KMS-11 (cell line): Measurements from ENCODE around the gene ZNF621.

Source experiments
- H2AFZ ChIP-seq: fragments of 200-600 bp; sonication (generic); 2 replicates; pipeline ENCODE4 v1.6.1; 2016; ENCODE audit warnings: antibody characterized with exemption, mixed run types, low read depth
- H3K27ac ChIP-seq: fragments of 200-600 bp; sonication (generic); 2 replicates; pipeline ENCODE4 v1.6.1; 2016; ENCODE audit warnings: mild to moderate bottlenecking, mixed run types
- H3K27me3 ChIP-seq: fragments of 200-600 bp; sonication (generic); 2 replicates; pipeline ENCODE4 v1.6.1; 2017; ENCODE audit warnings: mild to moderate bottlenecking, low read depth, mixed run types, moderate library complexity; ENCODE audit not compliant: insufficient read depth
- H3K36me3 ChIP-seq: fragments of 200-600 bp; sonication (generic); 2 replicates; pipeline ENCODE4 v1.6.1; 2017; ENCODE audit warnings: mild to moderate bottlenecking, mixed run types; ENCODE audit not compliant: insufficient read depth
- H3K4me1 ChIP-seq: fragments of 200-600 bp; sonication (generic); 2 replicates; pipeline ENCODE4 v1.6.1; 2016; ENCODE audit warnings: mild to moderate bottlenecking, low read depth, mixed run types; ENCODE audit not compliant: poor library complexity, severe bottlenecking
- H3K4me2 ChIP-seq: fragments of 200-600 bp; sonication (generic); 2 replicates; pipeline ENCODE4 v1.7.0; 2016; ENCODE audit warnings: mild to moderate bottlenecking, mixed run types
- H3K4me3 ChIP-seq: fragments of 200-600 bp; sonication (generic); IDR thresholded peaks from 2 replicates; pipeline ENCODE4 v1.6.1; 2017; ENCODE audit warnings: low read depth, low read length, mixed read lengths; ENCODE audit not compliant: insufficient read depth
- H3K79me2 ChIP-seq: fragments of 200-600 bp; sonication (generic); 2 replicates; pipeline ENCODE4 v1.6.1; 2016; ENCODE audit warnings: low read depth, mixed run types; ENCODE audit not compliant: insufficient read depth
- H3K9ac ChIP-seq: fragments of 200-600 bp; sonication (generic); 2 replicates; pipeline ENCODE4 v1.6.1; 2016; ENCODE audit warnings: mild to moderate bottlenecking, mixed run types
- H4K20me1 ChIP-seq: fragments of 200-600 bp; sonication (generic); 2 replicates; pipeline ENCODE4 v1.6.1; 2016; ENCODE audit warnings: mild to moderate bottlenecking, mixed run types; ENCODE audit not compliant: insufficient read depth
- CTCF ChIP-seq: fragments of 200-600 bp; sonication (generic); conservative IDR thresholded peaks from 2 replicates; pipeline ENCODE4 v1.6.1; 2017; ENCODE audit warnings: low read depth, mild to moderate bottlenecking, antibody characterized with exemption, low read length, moderate library complexity, mixed read lengths

ZNF621 gene

DNA sequence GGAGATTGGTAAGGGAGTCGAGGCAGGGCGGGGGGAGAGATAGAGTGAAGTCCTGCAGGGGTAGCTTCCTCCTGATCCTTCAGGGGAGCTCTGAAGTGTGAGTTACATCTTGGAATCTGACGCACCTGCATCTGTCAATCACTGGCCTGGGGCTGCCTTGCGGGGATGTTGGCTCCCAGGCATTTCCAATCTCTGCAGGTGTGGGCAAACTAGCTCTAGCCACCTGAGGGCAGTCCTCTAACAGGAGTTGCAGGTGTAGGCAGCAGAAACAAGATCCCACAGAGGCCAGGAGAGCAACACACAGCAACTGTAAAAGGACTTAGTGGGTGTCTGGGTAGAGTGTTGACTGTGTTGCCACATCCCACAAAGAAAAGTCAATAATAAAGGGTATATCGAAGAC is 63.6 kb downstream of the ZNF621 start:
- H2AFZ ChIP-seq, result no peak overlapping the region
- no peak overlapping the region for H3K4me2 ChIP-seq
- H3K4me1 ChIP-seq, result no peaks in the 10 kb centered on the region
- TF ChIP-seq CTCF, result no peak
- H3K27me3 ChIP-seq, result no peaks in the 10 kb centered on the region
- no peaks in the 10 kb centered on the region for H3K79me2 ChIP-seq
- H3K9ac ChIP-seq, result no peak overlapping the region
- no peak overlapping the region for H3K27ac ChIP-seq
- H4K20me1 ChIP-seq, result no peaks in the 10 kb centered on the region
- no peaks in the 10 kb centered on the region for H3K36me3 ChIP-seq
- no peak overlapping the region for H3K4me3 ChIP-seq
